B cell (primary cell): Measurements from ENCODE around the gene NAA60. TPM values are rescaled to one million over a fixed set of nuclear protein-coding genes. Genes with fewer than 3 reads are reported as not detected.

Experiments used
- ATAC-seq: fragments of 200-7000 bp; cut with Tn5 transposase; one replicate; pipeline ENCODE4 v1.10.0; 2021; ENCODE audit warnings: low read depth, mild to moderate bottlenecking, moderate number of reproducible peaks, moderate library complexity
- CTCF ChIA-PET: fragments of 350-600 bp; sonication (Branson Sonifier 250); formaldehyde crosslinking; loops from one replicate; lab custom pipeline; 2021; ENCODE audit warnings: antibody characterized with exemption, inconsistent platforms; lab: Charles Lee
- POLR2A ChIA-PET: fragments of 350-600 bp; sonication (Branson Sonifier 250); formaldehyde crosslinking; loops from one replicate; lab custom pipeline; 2021; ENCODE audit warnings: antibody characterized with exemption; lab: Charles Lee
- DNase-seq: peaks from one replicate; pipeline ENCODE4 v3.0.0; 2013
- H2AFZ ChIP-seq: 2 replicates; pipeline ENCODE4 v1.6.1; 2012; ENCODE audit warnings: mild to moderate bottlenecking, low read depth, low read length; ENCODE audit not compliant: insufficient read depth, poor library complexity, severe bottlenecking
- H3K27ac ChIP-seq, 2 donors: 1 replicate in 1 of 2; 2 replicates in 1 of 2; pipeline ENCODE4 v1.5.1; 2012 to 2013; ENCODE audit warnings: low read length in 2 of 2, mild to moderate bottlenecking in 2 of 2, moderate library complexity in 1 of 2
- H3K27me3 ChIP-seq, 4 experiments: fragments of 200-600 bp in 1 of 4; sonication (generic) in 1 of 4; replicated peaks in 1 of 4; 1 replicate in 2 of 4; 2 replicates in 2 of 4; pipeline versions ENCODE4 v1.6.1 to v1.7.0; 2013 to 2016; ENCODE audit warnings: low read length in 3 of 4, mild to moderate bottlenecking in 2 of 4, mixed read lengths in 1 of 4, moderate library complexity in 1 of 4; ENCODE audit not compliant: insufficient read depth in 4 of 4, control insufficient read depth in 3 of 4; ENCODE audit errors: control extremely low read depth in 1 of 4
- H3K36me3 ChIP-seq, 2 experiments: replicated peaks in 1 of 2; 1 replicate in 1 of 2; 2 replicates in 1 of 2; pipeline versions ENCODE4 v1.6.1 to v1.7.1; 2013; ENCODE audit warnings: low read length in 1 of 2; ENCODE audit not compliant: insufficient read depth in 2 of 2, control insufficient read depth in 1 of 2; ENCODE audit errors: control extremely low read depth in 1 of 2, extremely low read depth in 1 of 2
- H3K4me1 ChIP-seq, 2 donors: fragments of 200-600 bp in 1 of 2; sonication (generic) in 1 of 2; 1 replicate in 1 of 2; 2 replicates in 1 of 2; pipeline versions ENCODE4 v1.5.1 to v1.6.1; 2013 to 2017; ENCODE audit warnings: low read length in 2 of 2; ENCODE audit not compliant: control insufficient read depth in 2 of 2, insufficient read depth in 2 of 2
- H3K4me2 ChIP-seq: replicated peaks from 2 replicates; pipeline ENCODE3; 2012; ENCODE audit warnings: mild to moderate bottlenecking, low read depth, low read length; ENCODE audit not compliant: poor library complexity, severe bottlenecking
- H3K4me3 ChIP-seq, 5 experiments: fragments of 200-600 bp in 1 of 5; sonication (generic) in 1 of 5; 1 replicate in 3 of 5; 2 replicates in 2 of 5; pipeline versions ENCODE4 v1.5.1 to v1.7.0; 2011 to 2016; ENCODE audit warnings: low read length in 4 of 5, mild to moderate bottlenecking in 4 of 5, low read depth in 2 of 5, control low read depth in 1 of 5, moderate library complexity in 1 of 5; ENCODE audit not compliant: insufficient read depth in 1 of 5; ENCODE audit errors: control extremely low read depth in 1 of 5, extremely low read depth in 1 of 5
- H3K79me2 ChIP-seq: fragments of 200-600 bp; sonication (generic); one replicate; pipeline ENCODE4 v1.6.0; 2016; ENCODE audit warnings: low read length; ENCODE audit not compliant: control insufficient read depth, insufficient read depth
- H3K9ac ChIP-seq: fragments of 200-600 bp; sonication (generic); 2 replicates; pipeline ENCODE4 v1.6.1; 2017; ENCODE audit warnings: mild to moderate bottlenecking, low read length, moderate library complexity
- H3K9me3 ChIP-seq, 3 donors: one replicate each; pipeline versions ENCODE4 v1.6.1 to v1.7.1; 2013; ENCODE audit warnings: low read length in 2 of 3; ENCODE audit not compliant: control insufficient read depth in 2 of 3, insufficient read depth in 1 of 3; ENCODE audit errors: control extremely low read depth in 1 of 3
- H4K20me1 ChIP-seq: 2 replicates; pipeline ENCODE4 v1.6.0; 2012; ENCODE audit warnings: mild to moderate bottlenecking, low read length; ENCODE audit not compliant: insufficient read depth, control insufficient read depth, poor library complexity, severe bottlenecking
- H3K27ac Mint-ChIP-seq: one replicate; pipeline ENCODE4 v1.8.0; 2021; ENCODE audit warnings: mixed read lengths
- H3K27me3 Mint-ChIP-seq: one replicate; pipeline ENCODE4 v1.8.0; 2021; ENCODE audit warnings: mixed read lengths
- H3K4me1 Mint-ChIP-seq: one replicate; pipeline ENCODE4 v1.8.0; 2021; ENCODE audit warnings: mixed read lengths
- H3K4me3 Mint-ChIP-seq: one replicate; pipeline ENCODE4 v1.8.0; 2021; ENCODE audit warnings: mixed read lengths
- H3K9me3 Mint-ChIP-seq: one replicate; pipeline ENCODE4 v1.8.0; 2022; ENCODE audit warnings: mixed read lengths; ENCODE audit not compliant: insufficient read depth
- CTCF ChIP-seq: fragments of 200-600 bp; IDR thresholded peaks from one replicate; pipeline ENCODE4 v1.8.0; 2022; ENCODE audit warnings: antibody characterized with exemption, mild to moderate bottlenecking
- EZH2 ChIP-seq: IDR thresholded peaks from 2 replicates; pipeline ENCODE4 v1.6.1; 2012; ENCODE audit warnings: borderline replicate concordance, low read depth, mild to moderate bottlenecking, moderate library complexity, low read length; ENCODE audit not compliant: insufficient read depth, poor library complexity, severe bottlenecking
- WGBS: methylation state at CpG from one replicate; pipeline ENCODE4 v1.1.5; 2013; ENCODE audit warnings: missing lambda C conversion rate; ENCODE audit not compliant: insufficient coverage; 5-methylcytosine and 5-hydroxymethylcytosine counted together
- intact Hi-C: fragments of 100-400 bp; cut with micrococcal nuclease; formaldehyde crosslinking; loops from one replicate; pipeline ENCODE4 v1.10.0; 2022
- polyA plus RNA-seq: library from polyadenylated mRNA; depleted of rRNA; stranded (reverse); fragments of >200 nt; gene quantifications from 2 replicates; pipeline ENCODE4 v1.2.3, GENCODE V29; 2012
- total RNA-seq, 2 donors: library from RNA; stranded (reverse); fragments of 120-200 nt in 1 of 2; gene quantifications; 1 replicate in 1 of 2; 2 replicates in 1 of 2; pipeline versions ENCODE4 v1.2.3 to v1.2.4, GENCODE V29; 2013 to 2022

Gene NAA60
- total and polyA plus RNA-seq, 2 donors (not counting 1 experiment from before 2014, with no cell fraction given): 50.9 to 54.3 TPM

- DNase-seq (no peak), ATAC-seq (no peak)
- Mint-ChIP-seq H3K4me1 (no peaks in the 10 kb centered on the region), H3K27me3 (no peaks in the 10 kb centered on the region), H3K9me3 (no peaks in the 10 kb centered on the region), H3K4me3 (no peak overlapping the region), H3K27ac (no peak overlapping the region)
- no peaks in the 10 kb centered on the region for H3K9me3 ChIP-seq
- H3K4me2 ChIP-seq: no peak overlapping the region
- H3K27me3 ChIP-seq: no peaks in the 10 kb centered on the region
- 50% methylated on average over 4 of the region's 13 CpGs for WGBS
- no peak overlapping the region for H3K27ac ChIP-seq
- no peak overlapping the region for H3K4me3 ChIP-seq
- TF ChIP-seq CTCF: no peak
- TF ChIP-seq EZH2: no peak
- ChIA-PET CTCF (no interaction called here), POLR2A (no interaction called here)
- H2AFZ ChIP-seq: no peak overlapping the region
- intact Hi-C loops: no loop called here
- no peaks in the 10 kb centered on the region for H3K4me1 ChIP-seq
- H3K36me3 ChIP-seq: peaks cover 0 to 26% of the 10 kb centered on the region in 2 experiments
- no peaks in the 10 kb centered on the region for H4K20me1 ChIP-seq
- H3K9ac ChIP-seq: no peak overlapping the region
- H3K79me2 ChIP-seq: no peaks in the 10 kb centered on the region
Measured at GRCh38 chr16:3488801-3489200, 45.3 kb downstream of the NAA60 start.

- no peak overlapping the region for H3K27ac ChIP-seq
- WGBS: 80% methylated on average over 9 of the region's 17 CpGs
- no peaks in the 10 kb centered on the region for H4K20me1 ChIP-seq
- Mint-ChIP-seq H3K9me3 (no peaks in the 10 kb centered on the region), H3K27me3 (no peaks in the 10 kb centered on the region), H3K4me1 (no peaks in the 10 kb centered on the region), H3K27ac (no peak overlapping the region), H3K4me3 (no peak overlapping the region)
- no peaks in the 10 kb centered on the region for H3K9me3 ChIP-seq
- TF ChIP-seq CTCF (no peak), EZH2 (no peak)
- no peaks in the 10 kb centered on the region for H3K27me3 ChIP-seq
- no peaks in the 10 kb centered on the region for H3K79me2 ChIP-seq
- H3K4me1 ChIP-seq: no peaks in the 10 kb centered on the region
- no peak overlapping the region for H3K4me3 ChIP-seq
- H3K4me2 ChIP-seq: no peak overlapping the region
- no peak for DNase-seq
- POLR2A ChIA-PET: no interaction called here
- CTCF ChIA-PET: interaction anchor here (1.4 kb wide), 1 partner anchor 10 kb away, joined by 4 read pairs; the partner anchor contains the start of gene CLUAP1
- intact Hi-C loops: no loop called here
- H3K36me3 ChIP-seq: peaks cover 0 to 4% of the 10 kb centered on the region in 2 experiments
- no peak overlapping the region for H3K9ac ChIP-seq
- ATAC-seq: no peak
- no peak overlapping the region for H2AFZ ChIP-seq
Measured at GRCh38 chr16:3490911-3491629, 47.6 kb downstream of the NAA60 start.
